CD4-positive, alpha-beta T cell treated with Interleukin-12 subunit alpha and Interleukin-12 subunit beta, for 1 hour (primary cell): ENCODE data around the gene CBFA2T3.

Source experiments
- DNase-seq: peaks from one replicate; pipeline ENCODE4 v3.0.0-alpha.2; 2020

The CBFA2T3 gene

GRCh38 chr16:88830783-88831182, 146.2 kb downstream of the CBFA2T3 start:
- DNase-seq, result no peak

GRCh38 chr16:88830258-88830657, 146.7 kb downstream of the CBFA2T3 start:
- no peak for DNase-seq

GRCh38 chr16:88828711-88829110, 148.3 kb downstream of the CBFA2T3 start:
- no peak for DNase-seq

GRCh38 chr16:88827727-88828126, 149.3 kb downstream of the CBFA2T3 start:
- no peak for DNase-seq

- DNase-seq, result no peak
Observed at GRCh38 chr16:88826070-88826840, 150.8 kb downstream of the CBFA2T3 start.

- DNase-seq, result no peak
Observed at GRCh38 chr16:88825146-88825545, 151.9 kb downstream of the CBFA2T3 start.
